ENCODE results near the gene CCDC91.

Gene CCDC91

DNA sequence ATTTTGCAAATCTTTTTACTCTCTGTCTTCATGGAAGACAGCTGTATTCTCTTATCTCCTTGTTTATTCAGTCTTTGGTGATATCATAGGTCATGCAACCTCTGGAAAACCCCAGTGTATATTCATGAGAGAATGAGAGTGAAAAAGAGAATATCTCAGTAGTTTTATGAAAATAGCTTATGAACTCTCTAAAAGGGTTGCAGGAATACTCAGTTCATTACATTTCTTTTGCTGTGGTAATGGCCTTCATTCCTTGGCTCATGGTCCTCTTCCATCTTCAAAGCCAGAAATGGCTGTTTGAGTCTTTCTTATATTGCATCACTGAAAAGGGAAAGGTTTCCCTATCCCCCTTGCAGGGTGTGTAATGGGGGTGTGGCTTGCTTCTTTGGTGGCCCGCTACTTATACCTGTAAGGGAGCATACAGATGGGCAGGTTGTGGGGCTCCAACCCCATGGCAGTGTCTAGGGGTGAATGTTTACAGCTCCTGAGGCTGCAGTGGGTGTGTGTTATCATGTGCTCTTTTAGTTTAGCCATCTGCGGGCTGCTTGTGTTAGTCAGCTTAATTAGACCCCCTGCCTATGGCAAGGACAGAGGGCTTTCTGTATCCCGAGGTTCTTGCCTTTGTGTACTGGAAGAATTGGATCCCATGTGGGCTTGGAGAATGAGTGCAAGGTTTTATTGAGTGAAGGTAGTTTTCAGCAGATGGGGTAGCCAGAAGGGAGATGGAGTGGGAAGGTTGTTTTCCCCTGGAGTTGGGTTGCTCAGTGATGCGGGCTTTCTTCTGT, 150.2 kb downstream of the CCDC91 start:
- Histone ChIP-seq H3K4me2 (no peak overlapping the region), H4K20me1 (no peaks in the 10 kb centered on the region), H3K9me3 (no peaks in the 10 kb centered on the region), H3K36me3 (no peaks in the 10 kb centered on the region), H3K27ac (no peak overlapping the region), H3K9ac (no peak overlapping the region), H3K4me3 (no peak overlapping the region), H3K4me1 (no peaks in the 10 kb centered on the region), H3K27me3 (no peaks in the 10 kb centered on the region)
- TF ChIP-seq Cebpa-rat (IDR thresholded peaks at IDR 0.05) = no peak

DNA sequence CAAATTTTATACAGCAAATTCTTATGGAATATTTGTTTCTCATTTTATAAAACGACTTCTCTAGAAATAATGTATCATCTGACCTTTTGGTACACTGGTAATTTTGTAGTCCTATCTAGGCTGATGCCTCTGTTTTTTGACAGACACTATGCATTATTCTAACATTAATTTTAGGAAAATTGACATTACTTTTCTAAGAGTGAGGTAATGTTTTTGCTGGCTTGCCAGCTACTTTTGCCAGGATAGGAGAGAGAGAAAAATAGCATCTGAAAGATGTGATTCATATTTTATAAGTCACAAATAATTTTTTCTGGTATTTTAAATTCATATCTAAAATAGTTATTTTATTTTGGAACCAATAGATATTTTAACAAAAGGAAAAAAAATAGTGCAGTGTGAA, 153.5 kb downstream of the CCDC91 start:
- no peak overlapping the region for H3K4me3 ChIP-seq
- H3K27ac ChIP-seq = no peak overlapping the region
- H4K20me1 ChIP-seq = no peaks in the 10 kb centered on the region
- H3K4me2 ChIP-seq = no peak overlapping the region
- no peaks in the 10 kb centered on the region for H3K9me3 ChIP-seq
- H3K36me3 ChIP-seq = no peaks in the 10 kb centered on the region
- TF ChIP-seq Cebpa-rat (IDR thresholded peaks at IDR 0.05) = no peak
- H3K4me1 ChIP-seq = no peaks in the 10 kb centered on the region
- H3K9ac ChIP-seq = no peak overlapping the region
- no peaks in the 10 kb centered on the region for H3K27me3 ChIP-seq

DNA sequence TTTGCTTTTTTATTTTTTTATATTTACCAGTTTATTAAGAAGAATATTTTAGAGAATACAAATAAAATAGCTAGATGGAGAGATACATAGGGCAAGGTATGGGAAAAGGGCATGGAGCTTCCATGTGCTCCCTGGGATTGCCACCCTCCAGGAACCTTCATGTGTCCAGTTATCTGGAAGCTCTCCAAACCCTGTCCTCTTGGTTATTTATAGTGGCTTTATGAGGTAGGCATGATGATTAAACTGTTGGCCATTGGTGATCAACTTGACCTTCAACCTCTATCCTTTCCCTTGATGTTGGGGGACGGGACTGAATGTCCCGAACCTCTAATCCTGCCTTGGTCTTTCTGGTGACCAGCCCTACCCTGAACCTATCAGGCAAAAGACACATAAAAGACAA, 156.3 kb downstream of the CCDC91 start:
- Histone ChIP-seq H3K36me3 (peaks cover 4% of the 10 kb centered on the region), H4K20me1 (no peaks in the 10 kb centered on the region), H3K4me1 (no peaks in the 10 kb centered on the region), H3K27me3 (no peaks in the 10 kb centered on the region), H3K4me2 (no peak overlapping the region), H3K9me3 (peaks cover 4% of the 10 kb centered on the region), H3K4me3 (no peak overlapping the region), H3K27ac (no peak overlapping the region), H3K9ac (no peak overlapping the region)
- no peak for TF ChIP-seq Cebpa-rat (IDR thresholded peaks at IDR 0.05)

DNA sequence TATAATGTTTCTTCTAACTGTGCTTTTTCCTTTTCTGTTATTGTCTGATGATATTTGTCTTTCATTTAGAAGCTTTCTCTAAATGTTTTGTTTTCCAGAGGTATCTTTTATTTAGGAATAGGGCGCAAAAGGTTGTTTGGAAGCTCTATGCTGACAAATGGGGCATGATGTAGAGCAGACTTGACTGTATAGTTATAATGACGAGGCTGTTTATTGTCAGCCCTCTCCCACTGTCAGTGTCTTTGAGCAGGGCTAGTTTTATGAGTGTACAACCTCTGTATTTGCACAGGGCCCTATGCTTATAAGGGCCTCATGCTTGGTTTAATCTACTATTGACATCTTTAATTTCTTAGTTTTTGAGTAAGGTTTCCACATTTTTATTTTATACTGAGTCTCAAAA, 158.9 kb downstream of the CCDC91 start:
- Histone ChIP-seq H3K36me3 (peaks cover 22% of the 10 kb centered on the region), H3K27me3 (no peaks in the 10 kb centered on the region), H3K9me3 (peaks cover 20% of the 10 kb centered on the region), H3K4me2 (no peak overlapping the region), H3K27ac (no peak overlapping the region), H4K20me1 (no peaks in the 10 kb centered on the region), H3K4me3 (no peak overlapping the region), H3K9ac (no peak overlapping the region), H3K4me1 (no peaks in the 10 kb centered on the region)
- no peak for TF ChIP-seq Cebpa-rat (IDR thresholded peaks at IDR 0.05)

DNA sequence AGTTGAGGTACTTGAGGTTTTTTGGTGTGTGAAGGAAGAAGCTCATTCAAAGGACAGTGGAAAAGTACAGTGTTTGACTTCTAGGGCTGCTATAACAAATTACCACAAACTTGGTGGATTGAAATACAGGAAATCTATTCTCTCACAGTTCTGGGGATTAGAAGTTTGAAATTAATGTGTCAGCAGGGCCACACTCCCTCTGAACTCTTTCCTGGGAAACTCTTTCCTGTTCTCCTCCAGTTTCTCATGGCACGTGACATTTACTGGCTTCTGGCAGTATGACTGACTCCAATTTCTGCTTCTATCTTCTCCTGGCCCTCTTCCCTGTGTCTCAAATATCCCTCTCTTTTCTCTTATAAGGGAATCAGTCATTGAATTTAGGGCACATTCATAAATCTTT, 160.2 kb downstream of the CCDC91 start:
- H3K4me2 ChIP-seq = no peak overlapping the region

DNA sequence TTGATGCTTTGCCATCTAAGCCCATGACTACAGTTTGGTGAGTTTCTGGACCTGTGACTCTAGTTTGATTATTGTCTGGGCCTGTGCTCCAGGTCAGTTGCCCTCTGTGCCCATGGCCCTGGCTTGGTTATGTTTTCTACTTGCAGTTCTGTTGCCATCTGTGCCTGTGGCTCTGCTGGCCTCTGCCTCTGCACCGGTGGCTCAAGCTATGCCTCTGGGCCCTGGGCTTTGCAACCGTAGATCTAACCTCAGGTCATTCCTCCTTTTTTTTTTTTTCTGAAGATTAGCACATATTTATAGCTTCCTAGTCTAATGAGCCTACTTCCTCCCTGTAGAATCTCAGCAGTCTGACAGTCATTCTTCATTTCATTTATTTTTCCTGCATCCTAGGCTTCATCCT, 161.2 kb downstream of the CCDC91 start:
- H3K36me3 ChIP-seq = peaks cover 22% of the 10 kb centered on the region

More for the DNA sequence above, 160.2 kb downstream of the CCDC91 start:
- Histone ChIP-seq H3K27ac (no peak overlapping the region), H3K9ac (no peak overlapping the region), H3K36me3 (peaks cover 22% of the 10 kb centered on the region), H4K20me1 (no peaks in the 10 kb centered on the region), H3K27me3 (no peaks in the 10 kb centered on the region), H3K4me1 (no peaks in the 10 kb centered on the region), H3K9me3 (peaks cover 20% of the 10 kb centered on the region), H3K4me3 (no peak overlapping the region)
- no peak for TF ChIP-seq Cebpa-rat (IDR thresholded peaks at IDR 0.05)

DNA sequence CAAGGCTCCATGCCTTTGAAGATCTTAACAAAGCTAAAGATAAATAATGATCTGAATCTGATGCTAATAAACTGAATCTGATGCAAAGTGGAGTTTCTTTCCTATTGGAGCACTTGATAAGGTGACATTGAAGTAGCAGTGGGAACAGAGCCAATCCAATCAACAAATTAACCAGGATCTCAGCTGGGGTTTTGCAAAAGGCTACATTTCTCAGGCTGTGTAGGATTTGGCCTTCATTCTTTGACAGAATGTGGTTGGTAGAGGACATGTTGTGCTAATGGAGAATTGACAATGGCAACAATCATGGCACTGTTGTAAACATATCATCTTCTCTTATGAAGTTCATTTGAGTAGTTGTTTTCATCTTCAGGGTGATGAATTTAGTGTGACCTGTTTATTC, 164.9 kb downstream of the CCDC91 start:
- Histone ChIP-seq H3K9me3 (peaks cover 20% of the 10 kb centered on the region), H3K27ac (no peak overlapping the region), H3K27me3 (no peaks in the 10 kb centered on the region), H3K4me3 (no peak overlapping the region), H3K36me3 (peaks cover 22% of the 10 kb centered on the region), H3K4me2 (no peak overlapping the region), H3K9ac (no peak overlapping the region), H4K20me1 (no peaks in the 10 kb centered on the region), H3K4me1 (no peaks in the 10 kb centered on the region)
- TF ChIP-seq Cebpa-rat (IDR thresholded peaks at IDR 0.05) = no peak

More for the DNA sequence above, 161.2 kb downstream of the CCDC91 start:
- Histone ChIP-seq H3K4me1 (no peaks in the 10 kb centered on the region), H3K9me3 (peaks cover 20% of the 10 kb centered on the region), H4K20me1 (no peaks in the 10 kb centered on the region), H3K4me3 (no peak overlapping the region), H3K27ac (no peak overlapping the region), H3K27me3 (no peaks in the 10 kb centered on the region), H3K4me2 (no peak overlapping the region), H3K9ac (no peak overlapping the region)
- no peak for TF ChIP-seq Cebpa-rat (IDR thresholded peaks at IDR 0.05)

DNA sequence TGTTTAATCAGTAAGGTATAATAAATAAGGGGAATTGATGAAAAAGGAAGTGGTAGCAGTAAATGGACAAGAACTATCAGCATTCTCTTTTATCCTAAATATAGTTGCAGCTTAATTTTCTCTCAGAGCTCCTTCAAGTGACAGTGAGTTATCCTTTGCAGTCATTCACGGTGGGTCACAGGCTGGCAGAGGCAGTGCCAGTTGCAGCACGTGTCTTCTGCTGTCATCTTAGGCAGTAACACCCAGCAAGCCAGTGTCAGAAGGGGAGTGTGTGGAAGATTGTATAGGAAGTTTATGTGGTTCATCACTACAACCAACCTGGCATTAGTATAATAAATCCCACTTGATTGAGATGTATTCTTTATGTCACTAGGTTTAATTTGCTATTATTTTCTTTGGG, 170.0 kb downstream of the CCDC91 start:
- H3K36me3 ChIP-seq = no peaks in the 10 kb centered on the region
- no peaks in the 10 kb centered on the region for H4K20me1 ChIP-seq
- H3K27ac ChIP-seq = no peak overlapping the region
- H3K27me3 ChIP-seq = no peaks in the 10 kb centered on the region
- no peaks in the 10 kb centered on the region for H3K9me3 ChIP-seq
- H3K4me3 ChIP-seq = no peak overlapping the region
- no peaks in the 10 kb centered on the region for H3K4me1 ChIP-seq
- TF ChIP-seq Cebpa-rat (IDR thresholded peaks at IDR 0.05) = no peak
- H3K4me2 ChIP-seq = no peak overlapping the region
- no peak overlapping the region for H3K9ac ChIP-seq

DNA sequence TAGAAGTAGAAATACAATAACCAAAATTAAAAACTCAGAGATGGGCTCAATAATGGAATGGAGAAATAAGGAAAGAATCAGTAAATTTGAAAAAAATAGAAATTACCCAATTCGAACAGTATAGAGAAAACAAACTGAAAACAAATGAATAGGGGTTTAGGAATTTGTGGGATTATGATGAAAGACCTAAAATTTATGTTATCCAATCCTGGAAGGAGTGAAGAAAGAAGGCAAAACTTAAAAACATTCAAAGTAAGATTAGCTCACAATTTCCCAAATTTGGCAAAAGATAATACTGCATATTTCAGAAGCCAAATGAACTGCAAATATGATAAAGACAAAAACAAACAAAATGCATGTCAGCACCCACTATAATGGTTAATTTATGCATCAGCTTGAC, 177.1 kb downstream of the CCDC91 start:
- Histone ChIP-seq H3K4me3 (no peak overlapping the region), H3K27ac (no peak overlapping the region), H3K36me3 (peaks cover 26% of the 10 kb centered on the region), H3K4me2 (no peak overlapping the region), H3K9me3 (peaks cover 52% of the 10 kb centered on the region), H3K27me3 (no peaks in the 10 kb centered on the region), H3K9ac (no peak overlapping the region), H3K4me1 (no peaks in the 10 kb centered on the region), H4K20me1 (no peaks in the 10 kb centered on the region)
- TF ChIP-seq Cebpa-rat (IDR thresholded peaks at IDR 0.05) = no peak

DNA sequence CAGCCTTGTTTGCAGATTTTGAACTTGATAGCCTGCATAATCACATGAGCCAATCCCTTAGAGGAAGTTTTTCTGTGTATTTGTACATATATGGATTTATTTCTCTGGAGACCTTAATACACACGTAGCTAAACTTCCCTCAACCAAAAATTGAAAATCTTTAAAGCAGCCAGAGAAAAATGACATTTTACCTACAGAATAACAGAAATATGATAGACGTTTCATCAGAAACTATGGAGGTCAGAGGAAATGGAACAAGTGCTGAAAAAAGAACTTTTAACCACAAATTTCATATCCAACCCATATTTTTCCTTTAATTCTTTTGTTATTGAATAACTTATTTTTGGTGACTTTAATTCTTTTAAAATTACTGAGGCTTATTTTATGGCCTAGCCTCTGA, 177.7 kb downstream of the CCDC91 start:
- peaks cover 56% of the 10 kb centered on the region for H3K9me3 ChIP-seq
- peaks cover 26% of the 10 kb centered on the region for H3K36me3 ChIP-seq
- H3K4me3 ChIP-seq = no peak overlapping the region
- H4K20me1 ChIP-seq = no peaks in the 10 kb centered on the region
- no peak overlapping the region for H3K9ac ChIP-seq
- no peak for TF ChIP-seq Cebpa-rat (IDR thresholded peaks at IDR 0.05)
- H3K4me2 ChIP-seq = no peak overlapping the region
- no peak overlapping the region for H3K27ac ChIP-seq
- no peaks in the 10 kb centered on the region for H3K27me3 ChIP-seq
- no peaks in the 10 kb centered on the region for H3K4me1 ChIP-seq
